ENCODE measurements around the gene NAV2.

The NAV2 gene

GRCh38 chr11:19712281-19713195 is at the start of gene NAV2:
Gene NAV2 (plus strand): TSS chr11:19712837. CDS start chr11:19713696, 859 bp downstream.
- no peak for TF ChIP-seq ZNF274 (IDR thresholded peaks at IDR 0.05; ENCODE audit: low read depth, low read length)
- peak within 1 kb of the TSS; percentile 60; the same call in 1 of the 2 replicates for H3K4me3 ChIP-seq (ENCODE audit: low read length)

- no peak for TF ChIP-seq ZNF274 (IDR thresholded peaks at IDR 0.05; ENCODE audit: low read depth, low read length)
- no peak overlapping the region for H3K4me3 ChIP-seq (ENCODE audit: low read length)
These were observed 49.4 kb upstream of the NAV2 start for GRCh38 chr11:19663206-19663605.

- H3K4me3 ChIP-seq (ENCODE audit: low read length): no peak overlapping the region
- no peak for TF ChIP-seq ZNF274 (IDR thresholded peaks at IDR 0.05; ENCODE audit: low read depth, low read length)
These were observed 47.6 kb upstream of the NAV2 start for GRCh38 chr11:19664886-19665548.

GRCh38 chr11:19666951-19667350 is 45.7 kb upstream of the NAV2 start:
- no peak overlapping the region for H3K4me3 ChIP-seq (ENCODE audit: low read length)
- no peak for TF ChIP-seq ZNF274 (IDR thresholded peaks at IDR 0.05; ENCODE audit: low read depth, low read length)

GRCh38 chr11:19669511-19669910 is 43.1 kb upstream of the NAV2 start:
- TF ChIP-seq ZNF274 (IDR thresholded peaks at IDR 0.05; ENCODE audit: low read depth, low read length): no peak
- no peak overlapping the region for H3K4me3 ChIP-seq (ENCODE audit: low read length)

- H3K4me3 ChIP-seq (ENCODE audit: low read length): no peak overlapping the region
- no peak for TF ChIP-seq ZNF274 (IDR thresholded peaks at IDR 0.05; ENCODE audit: low read depth, low read length)
These were observed 42.4 kb upstream of the NAV2 start for GRCh38 chr11:19670030-19670791.

- H3K4me3 ChIP-seq (ENCODE audit: low read length): no peak overlapping the region
- no peak for TF ChIP-seq ZNF274 (IDR thresholded peaks at IDR 0.05; ENCODE audit: low read depth, low read length)
These were observed 39.9 kb upstream of the NAV2 start for GRCh38 chr11:19672586-19673206.

- H3K4me3 ChIP-seq (ENCODE audit: low read length): no peak overlapping the region
- TF ChIP-seq ZNF274 (IDR thresholded peaks at IDR 0.05; ENCODE audit: low read depth, low read length): no peak
These were observed 38.5 kb upstream of the NAV2 start for GRCh38 chr11:19673924-19674729.

- no peak overlapping the region for H3K4me3 ChIP-seq (ENCODE audit: low read length)
- TF ChIP-seq ZNF274 (IDR thresholded peaks at IDR 0.05; ENCODE audit: low read depth, low read length): no peak
These were observed 37.8 kb upstream of the NAV2 start for GRCh38 chr11:19674836-19675235.

GRCh38 chr11:19675397-19675796 is 37.2 kb upstream of the NAV2 start:
- TF ChIP-seq ZNF274 (IDR thresholded peaks at IDR 0.05; ENCODE audit: low read depth, low read length): no peak
- no peak overlapping the region for H3K4me3 ChIP-seq (ENCODE audit: low read length)

- TF ChIP-seq ZNF274 (IDR thresholded peaks at IDR 0.05; ENCODE audit: low read depth, low read length): no peak
These were observed 35.9 kb upstream of the NAV2 start for GRCh38 chr11:19676475-19677380.

GRCh38 chr11:19677381-19678080 is 35.1 kb upstream of the NAV2 start:
- H3K4me3 ChIP-seq (ENCODE audit: low read length): no peak overlapping the region
- TF ChIP-seq ZNF274 (IDR thresholded peaks at IDR 0.05; ENCODE audit: low read depth, low read length): no peak

More at GRCh38 chr11:19676475-19677380, 35.9 kb upstream of the NAV2 start:
- H3K4me3 ChIP-seq (ENCODE audit: low read length): no peak overlapping the region
